ENCODE results near the gene PALD1. TPM values are rescaled to one million over a fixed set of nuclear protein-coding genes. Genes with fewer than 3 reads are reported as not detected.
"Not testable (repeated sequence)": the region's sequence is repeated elsewhere in the genome, so short reads cannot be mapped to it uniquely, and the experiment has no call there.

Gene PALD1
- total and polyA plus RNA-seq, 7 donors, result 1.8 to 33.8 (median 13.9) TPM

- Histone ChIP-seq H3K27ac (peak overlapping the region; percentile 77 to 90 (median 81)), H3K4me1 (peaks cover 0 to 73% (median 59%) of the 10 kb centered on the region in 4 donors), H3K36me3 (peaks cover 0 to 6% (median 0%) of the 10 kb centered on the region in 4 donors), H3K9me3 (no peaks in the 10 kb centered on the region), H3K4me3 (no peak overlapping the region), H3K27me3 (no peaks in the 10 kb centered on the region)
- DNase-seq, result no peak
- intact Hi-C loops (cut with DNase I), result no loop called here
- 87% methylated on average over 9 of the region's 9 CpGs for WGBS, 2 donors
- TF ChIP-seq, protein P1, sequence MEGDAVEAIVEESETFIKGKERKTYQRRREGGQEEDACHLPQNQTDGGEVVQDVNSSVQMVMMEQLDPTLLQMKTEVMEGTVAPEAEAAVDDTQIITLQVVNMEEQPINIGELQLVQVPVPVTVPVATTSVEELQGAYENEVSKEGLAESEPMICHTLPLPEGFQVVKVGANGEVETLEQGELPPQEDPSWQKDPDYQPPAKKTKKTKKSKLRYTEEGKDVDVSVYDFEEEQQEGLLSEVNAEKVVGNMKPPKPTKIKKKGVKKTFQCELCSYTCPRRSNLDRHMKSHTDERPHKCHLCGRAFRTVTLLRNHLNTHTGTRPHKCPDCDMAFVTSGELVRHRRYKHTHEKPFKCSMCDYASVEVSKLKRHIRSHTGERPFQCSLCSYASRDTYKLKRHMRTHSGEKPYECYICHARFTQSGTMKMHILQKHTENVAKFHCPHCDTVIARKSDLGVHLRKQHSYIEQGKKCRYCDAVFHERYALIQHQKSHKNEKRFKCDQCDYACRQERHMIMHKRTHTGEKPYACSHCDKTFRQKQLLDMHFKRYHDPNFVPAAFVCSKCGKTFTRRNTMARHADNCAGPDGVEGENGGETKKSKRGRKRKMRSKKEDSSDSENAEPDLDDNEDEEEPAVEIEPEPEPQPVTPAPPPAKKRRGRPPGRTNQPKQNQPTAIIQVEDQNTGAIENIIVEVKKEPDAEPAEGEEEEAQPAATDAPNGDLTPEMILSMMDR (IDR thresholded peaks at IDR 0.05), result no peak
- no peak for TF ChIP-seq POLR2A (IDR thresholded peaks at IDR 0.05)
- no peak for TF ChIP-seq POLR2AphosphoS5 (IDR thresholded peaks at IDR 0.05)
- no peak for TF ChIP-seq EP300 (IDR thresholded peaks at IDR 0.05)
Observed at GRCh38 chr10:70481105-70481504, 2.5 kb downstream of the PALD1 start.

DNA sequence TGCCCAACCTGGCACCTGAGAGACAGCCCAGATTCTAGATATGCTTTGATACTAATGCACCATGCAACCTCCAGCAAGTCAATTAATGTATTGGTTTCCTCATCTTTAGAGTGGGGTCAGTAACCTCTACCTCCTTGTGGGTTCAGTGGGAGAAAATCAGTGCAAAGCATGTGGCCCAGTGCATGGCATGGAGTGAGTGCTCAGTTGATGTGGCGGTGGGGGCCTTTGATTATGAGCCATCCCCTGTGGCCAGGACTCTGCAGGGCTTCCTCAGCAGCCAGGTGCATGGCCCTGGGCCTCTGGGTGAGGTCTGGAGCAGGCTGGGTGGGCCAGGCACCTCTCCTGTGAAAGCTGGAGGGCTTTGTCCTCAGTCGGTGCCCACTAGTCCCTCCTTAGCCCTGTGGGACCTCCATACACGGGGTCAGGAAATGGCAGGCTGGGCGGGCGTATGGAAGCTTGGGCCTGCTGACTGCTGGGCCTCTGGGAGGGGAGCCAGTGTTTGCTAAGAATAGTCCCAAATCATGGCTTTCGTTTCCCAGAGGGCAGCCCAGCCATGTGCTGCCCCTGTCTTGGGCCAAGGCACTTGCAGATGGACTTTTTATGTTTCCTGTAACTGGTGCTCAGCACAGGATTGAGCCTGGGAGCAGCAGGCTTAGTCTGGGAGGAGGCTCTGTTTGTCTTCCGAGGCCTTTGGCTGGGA, 3.4 kb downstream of the PALD1 start:
- intact Hi-C loops (cut with DNase I), result no loop called here
- peak; percentile 26 to 77 (median 41) for TF ChIP-seq POLR2AphosphoS5 (IDR thresholded peaks at IDR 0.05)
- TF ChIP-seq EP300 (IDR thresholded peaks at IDR 0.05), result peak in 1 of 4 donors; percentile 24
- TF ChIP-seq, protein P1 (IDR thresholded peaks at IDR 0.05), result no peak
- Histone ChIP-seq H3K4me1 (peaks cover 0 to 78% (median 59%) of the 10 kb centered on the region in 4 donors), H3K27ac (peak overlapping the region; percentile 42 to 90 (median 81)), H3K9me3 (no peaks in the 10 kb centered on the region), H3K4me3 (no peak overlapping the region), H3K27me3 (no peaks in the 10 kb centered on the region), H3K36me3 (peaks cover 0 to 10% (median 0%) of the 10 kb centered on the region in 4 donors)
- DNase-seq, result peak; percentile 87
- WGBS, 2 donors, result 60 to 75% methylated on average over 7 of the region's 7 CpGs

DNA sequence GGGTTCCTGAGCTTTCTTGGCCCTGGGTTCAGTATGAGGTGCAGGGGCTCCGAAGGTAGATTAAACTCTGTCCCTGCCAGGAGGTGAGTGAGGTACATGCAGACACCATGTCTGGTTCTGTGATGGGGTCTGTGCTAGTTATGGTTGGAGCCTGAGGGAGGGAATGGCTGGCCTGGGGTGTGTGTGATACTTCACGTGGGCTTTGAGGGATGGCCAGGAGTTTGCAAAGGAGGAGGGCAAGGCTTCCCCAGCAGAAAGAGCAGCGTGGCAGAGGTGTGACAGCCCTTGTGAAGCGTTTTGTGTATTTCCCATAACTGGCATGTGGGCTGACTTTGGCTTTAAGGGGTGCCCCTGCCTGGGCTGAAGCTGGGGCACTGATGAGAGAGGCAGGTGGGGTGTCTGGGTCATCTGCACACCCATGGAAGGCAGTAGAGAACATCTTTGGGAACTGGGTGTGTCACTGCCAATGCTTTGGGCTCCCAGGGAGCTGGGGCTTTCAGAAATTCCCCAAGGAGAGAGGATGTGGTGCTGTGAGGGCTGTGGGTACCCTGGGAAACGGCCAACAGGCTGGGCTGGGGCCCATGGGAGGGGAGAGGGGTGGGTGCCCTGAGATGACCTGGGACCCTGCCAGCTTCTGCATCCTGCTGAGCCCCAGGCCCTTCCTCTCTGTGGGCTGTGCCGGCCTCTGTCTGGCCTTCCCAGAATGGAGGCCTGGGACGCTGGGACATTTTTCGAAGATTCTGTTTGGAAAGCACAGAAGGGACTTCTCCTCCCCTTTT, 4.6 kb downstream of the PALD1 start:
- Histone ChIP-seq H3K4me3 (no peak overlapping the region), H3K36me3 (peaks cover 0 to 10% (median 0%) of the 10 kb centered on the region in 4 donors), H3K9me3 (no peaks in the 10 kb centered on the region), H3K27ac (peak overlapping the region; percentile 42 to 90 (median 81)), H3K27me3 (no peaks in the 10 kb centered on the region), H3K4me1 (peaks cover 0 to 70% (median 51%) of the 10 kb centered on the region in 4 donors)
- WGBS, 2 donors, result 71 to 72% methylated on average over 8 of the region's 8 CpGs
- DNase-seq, result no peak
- TF ChIP-seq, protein P1 (IDR thresholded peaks at IDR 0.05), result no peak
- no peak for TF ChIP-seq EP300 (IDR thresholded peaks at IDR 0.05)
- no peak for TF ChIP-seq POLR2AphosphoS5 (IDR thresholded peaks at IDR 0.05)
- TF ChIP-seq POLR2A (IDR thresholded peaks at IDR 0.05), result no peak
- intact Hi-C loops (cut with DNase I), result no loop called here

- H3K9me3 ChIP-seq; H3K27me3 ChIP-seq; DNase-seq; H3K36me3 ChIP-seq; H3K4me3 ChIP-seq; intact Hi-C loops (cut with DNase I): not testable (repeated sequence)
- 87 to 93% methylated on average over 6 of the region's 6 CpGs for WGBS, 2 donors
- Histone ChIP-seq H3K27ac (peak overlapping the region; percentile 42 to 90 (median 81)), H3K4me1 (peaks cover 0 to 72% (median 46%) of the 10 kb centered on the region in 4 donors)
Observed at GRCh38 chr10:70483872-70484271, 5.3 kb downstream of the PALD1 start.

GRCh38 chr10:70487824-70488223, 9.3 kb downstream of the PALD1 start:
- WGBS, 2 donors, result 53 to 84% methylated on average over 3 of the region's 3 CpGs
- TF ChIP-seq, protein P1 (IDR thresholded peaks at IDR 0.05), result no peak
- TF ChIP-seq POLR2A (IDR thresholded peaks at IDR 0.05), result no peak
- TF ChIP-seq EP300 (IDR thresholded peaks at IDR 0.05), result no peak
- no peak for TF ChIP-seq POLR2AphosphoS5 (IDR thresholded peaks at IDR 0.05)
- DNase-seq, result no peak

More at GRCh38 chr10:70487824-70488223, 9.3 kb downstream of the PALD1 start:
- intact Hi-C loops (cut with DNase I), result no loop called here
- peaks cover 0 to 10% (median 0%) of the 10 kb centered on the region in 4 donors for H3K36me3 ChIP-seq
- no peak overlapping the region for H3K27ac ChIP-seq
- peaks cover 0 to 73% (median 30%) of the 10 kb centered on the region in 4 donors for H3K4me1 ChIP-seq
- H3K27me3 ChIP-seq, result no peaks in the 10 kb centered on the region
- no peak overlapping the region for H3K4me3 ChIP-seq
- no peaks in the 10 kb centered on the region for H3K9me3 ChIP-seq

All from sigmoid colon (tissue), 7 donors.